ENCODE data around the gene BMPER.

GRCh38 chr7:34086981-34087380, 181.6 kb downstream of the BMPER start:
- no peak for TF ChIP-seq POLR2AphosphoS5 (IDR thresholded peaks at IDR 0.05; ENCODE audit: low read depth, low read length)
- no peak for TF ChIP-seq POLR2A (IDR thresholded peaks at IDR 0.05; ENCODE audit: low read depth, low read length)
- no peak for TF ChIP-seq TAF1 (IDR thresholded peaks at IDR 0.05; ENCODE audit: borderline replicate concordance, low read depth, low read length)

Data from GM12892 (cell line).